GM12878 (cell line): ENCODE results near the gene CIB2. TPM values are rescaled to one million over a fixed set of nuclear protein-coding genes. Genes with fewer than 3 reads are reported as not detected.

Experiments used
- ATAC-seq: fragments of 200-7000 bp; cut with Tn5 transposase; 3 replicates; pipeline ENCODE4 v1.9.1; 2020; ENCODE audit warnings: mild to moderate bottlenecking, moderate library complexity
- BruUV-seq: library from RNA; stranded (reverse); fragments of 400-500 nt; replicated peaks from 2 replicates; lab custom pipeline; 2021; lab: Mats Ljungman, UMichigan
- CTCF ChIA-PET: fragments of 300-600 bp; sonication (Branson Sonifier 250); formaldehyde crosslinking; extraction: SDS; loops from one replicate; lab custom pipeline; 2021; ENCODE audit warnings: inconsistent platforms; lab: Yijun Ruan, JAX
- POLR2A ChIA-PET: fragments of 350-600 bp; formaldehyde crosslinking; extraction: SDS; loops from one replicate; lab custom pipeline; 2021; ENCODE audit warnings: inconsistent platforms; lab: Charles Lee
- RAD21 ChIA-PET: fragments of 300-600 bp; sonication (Branson Sonifier 250); formaldehyde crosslinking; loops from one replicate; lab custom pipeline; 2023; ENCODE audit warnings: antibody characterized with exemption; ENCODE audit not compliant: unreplicated experiment; lab: Charles Lee
- SMC1A ChIA-PET: fragments of 300-600 bp; sonication (Branson Sonifier 250); formaldehyde crosslinking; loops from one replicate; lab custom pipeline; 2023; ENCODE audit not compliant: unreplicated experiment, uncharacterized antibody; lab: Charles Lee
- DNase-seq: peaks from one replicate; pipeline ENCODE4 v3.0.0-alpha.2; 2011; ENCODE audit warnings: low read depth, low spot score
- FAIRE-seq: peaks from 3 replicates; lab custom pipeline; 2011; peaks lifted over from hg19 to GRCh38; lab: Jason Lieb, UNC
- H2AFZ ChIP-seq: 2 replicates; pipeline ENCODE4 v1.6.0; 2011; ENCODE audit warnings: low read depth, low read length, control low read depth; ENCODE audit not compliant: control insufficient read depth
- H3K27ac ChIP-seq: 2 replicates; pipeline ENCODE4 v1.5.1; 2011; ENCODE audit warnings: control low read depth; ENCODE audit not compliant: control insufficient read depth, insufficient read depth
- H3K27me3 ChIP-seq, 2 experiments: replicated peaks in 1 of 2; 2 replicates each; pipeline versions ENCODE4 v1.6.0 to v1.6.1; 2011; ENCODE audit warnings: low read length in 1 of 2; ENCODE audit not compliant: control insufficient read depth in 2 of 2, insufficient read depth in 2 of 2
- H3K36me3 ChIP-seq, 2 experiments: 2 replicates each; pipeline ENCODE4 v1.5.1; 2011; ENCODE audit warnings: low read length in 1 of 2; ENCODE audit not compliant: control insufficient read depth in 2 of 2, insufficient read depth in 2 of 2
- H3K4me1 ChIP-seq: 2 replicates; pipeline ENCODE4 v1.6.1; 2011; ENCODE audit warnings: mild to moderate bottlenecking, low read length, moderate library complexity, mixed read lengths; ENCODE audit not compliant: control insufficient read depth, insufficient read depth
- H3K4me2 ChIP-seq: 2 replicates; pipeline ENCODE4 v1.6.0; 2011; ENCODE audit warnings: control low read depth; ENCODE audit not compliant: control insufficient read depth, insufficient read depth
- H3K4me3 ChIP-seq: fragments of 200-600 bp; sonication (generic); 2 replicates; pipeline ENCODE4 v1.5.1; 2016
- H3K79me2 ChIP-seq: 2 replicates; pipeline ENCODE4 v1.6.0; 2011; ENCODE audit warnings: low read length; ENCODE audit not compliant: control insufficient read depth, insufficient read depth
- H3K9ac ChIP-seq: 2 replicates; pipeline ENCODE4 v1.8.0; 2011; ENCODE audit warnings: low read length, control low read depth, mixed read lengths; ENCODE audit not compliant: control insufficient read depth, insufficient read depth
- H3K9me3 ChIP-seq: replicated peaks from 3 replicates; pipeline ENCODE4 v1.5.1; 2011; ENCODE audit warnings: mild to moderate bottlenecking, low read length; ENCODE audit not compliant: control insufficient read depth, insufficient read depth
- H4K20me1 ChIP-seq: 2 replicates; pipeline ENCODE4 v1.6.0; 2011; ENCODE audit not compliant: control insufficient read depth, insufficient read depth
- BACH1 ChIP-seq: fragments of 450-650 bp; IDR thresholded peaks from 2 replicates; pipeline ENCODE4 v1.6.1; 2017; ENCODE audit warnings: mild to moderate bottlenecking, borderline replicate concordance
- CBX5 ChIP-seq: sonication (generic); IDR thresholded peaks from 2 replicates; pipeline ENCODE4 v1.6.1; 2016; ENCODE audit warnings: low read depth, moderate library complexity, mild to moderate bottlenecking, inconsistent platforms
- CEBPB ChIP-seq, 2 experiments: fragments of 150-350 bp in 1 of 2; IDR thresholded peaks; 2 replicates each; pipeline ENCODE4 v1.6.1; 2012 to 2014; ENCODE audit warnings: low read depth in 2 of 2, low read length in 2 of 2, borderline replicate concordance in 1 of 2, inconsistent platforms in 1 of 2
- CREB1 ChIP-seq: IDR thresholded peaks from 2 replicates; pipeline ENCODE4 v1.6.1; 2012; ENCODE audit warnings: low read depth, mild to moderate bottlenecking, inconsistent platforms
- HDGF ChIP-seq: fragments of 450-650 bp; IDR thresholded peaks from 2 replicates; pipeline ENCODE4 v1.6.1; 2016; ENCODE audit warnings: antibody characterized with exemption
- IKZF1 ChIP-seq: fragments of 450-650 bp; conservative IDR thresholded peaks from 2 replicates; pipeline ENCODE4 v1.6.1; 2017; ENCODE audit warnings: antibody characterized with exemption, mild to moderate bottlenecking
- KAT2A ChIP-seq: conservative IDR thresholded peaks from 2 replicates; pipeline ENCODE4 v1.6.1; 2011; ENCODE audit warnings: low read depth, low read length; ENCODE audit not compliant: control insufficient read depth
- MXI1 ChIP-seq: fragments of 150-350 bp; IDR thresholded peaks from 2 replicates; pipeline ENCODE4 v1.6.1; 2011; ENCODE audit warnings: low read depth, mild to moderate bottlenecking, inconsistent platforms, low read length, improper control_type of control experiment
- NFYA ChIP-seq: IDR thresholded peaks from 2 replicates; pipeline ENCODE4 v1.6.1; 2011; ENCODE audit warnings: low read depth, mild to moderate bottlenecking, low read length, improper control_type of control experiment, borderline replicate concordance
- NR2C2 ChIP-seq: IDR thresholded peaks from 2 replicates; pipeline ENCODE4 v1.6.1; 2011; ENCODE audit warnings: borderline replicate concordance, low read depth; ENCODE audit not compliant: control insufficient read depth, insufficient read length
- RUNX3 ChIP-seq: IDR thresholded peaks from 2 replicates; pipeline ENCODE4 v1.6.1; 2012; ENCODE audit warnings: low read length, inconsistent platforms
- SMARCA5 ChIP-seq: fragments of 450-650 bp; IDR thresholded peaks from 2 replicates; pipeline ENCODE4 v1.6.1; 2017; ENCODE audit warnings: mild to moderate bottlenecking
- TARDBP ChIP-seq: IDR thresholded peaks from 2 replicates; pipeline ENCODE4 v1.6.1; 2016; ENCODE audit warnings: borderline replicate concordance
- ZNF24 ChIP-seq: fragments of 450-650 bp; IDR thresholded peaks from 2 replicates; pipeline ENCODE4 v1.6.1; 2017; ENCODE audit warnings: antibody characterized with exemption, mild to moderate bottlenecking
- ZNF622 ChIP-seq: fragments of 450-650 bp; IDR thresholded peaks from 2 replicates; pipeline ENCODE4 v1.6.1; 2017; ENCODE audit warnings: mild to moderate bottlenecking, inconsistent platforms
- WGBS: methylation state at CpG from one replicate; pipeline ENCODE4 v1.1.6; 2016; ENCODE audit warnings: low lambda C conversion rate; ENCODE audit not compliant: insufficient replicate concordance, insufficient coverage; ENCODE audit errors: missing lambda C conversion rate; 5-methylcytosine and 5-hydroxymethylcytosine counted together
- in situ Hi-C: fragments of 300-500 bp; cut with MboI; formaldehyde crosslinking; loops from 9 replicates; pipeline ENCODE4 v1.14.3; 2018; ENCODE audit warnings: mixed read lengths
- intact Hi-C: fragments of 100-400 bp; cut with micrococcal nuclease; formaldehyde crosslinking; loops from one replicate; pipeline ENCODE4 v1.14.2; 2022; ENCODE audit not compliant: unreplicated experiment
- polyA plus RNA-seq, 11 experiments: library from polyadenylated mRNA; depleted of rRNA in 4 of 11; unstranded in 6 of 11; stranded (reverse) in 5 of 11; fragments of >200 nt; fragmentation: Nextera tagmentation in 4 of 11; fragmentation: Illumina TruSeq in 1 of 11; extraction: Ambion mirVana in 4 of 11; extraction: Trizol in 1 of 11; gene quantifications; 1 replicate in 1 of 11; 2 replicates in 10 of 11; pipeline versions ENCODE4 v1.2.1 to v1.2.3, GENCODE V29; 2011 to 2016; ENCODE audit warnings: inconsistent platforms in 2 of 11, missing spikeins in 2 of 11, low read depth in 1 of 11
- total RNA-seq, 4 experiments: library from RNA; depleted of rRNA in 3 of 4; stranded (reverse); fragments of >200 nt in 3 of 4; fragmentation: Illumina TruSeq in 1 of 4; extraction: Trizol in 1 of 4; gene quantifications; 2 replicates each; pipeline versions ENCODE4 v1.2.1 to v1.2.3, GENCODE V29; 2013 to 2021
- TF ChIP-seq, protein P1 (sequence below): fragments of 450-650 bp; formaldehyde crosslinking; IDR thresholded peaks from 2 replicates; pipeline ENCODE4 v1.5.0; 2022; ENCODE audit warnings: mild to moderate bottlenecking, missing genetic modification characterization
- TF ChIP-seq, protein P2 (sequence below): IDR thresholded peaks from 2 replicates; pipeline ENCODE4 v1.6.1; 2011; ENCODE audit warnings: mild to moderate bottlenecking, low read depth, low read length, moderate library complexity; ENCODE audit not compliant: insufficient replicate concordance
- TF ChIP-seq, protein P3 (sequence below): fragments of 150-350 bp; IDR thresholded peaks from 2 replicates; pipeline ENCODE4 v1.6.1; 2016; ENCODE audit warnings: low read depth, low read length

Gene CIB2
- total and polyA plus RNA-seq, 10 of the 15 experiments (the other 5 are each of a cell fraction or from before 2014, with no cell fraction given): 0.56 to 12.1 (median 7.1) TPM

- BruUV-seq: no TSS peak
- H2AFZ ChIP-seq: no peak overlapping the region
- no peaks in the 10 kb centered on the region for H3K27me3 ChIP-seq
- ChIA-PET CTCF (interaction anchor here (0.6 to 3.1 kb wide), 9 partner anchors 8 to 49 kb away, joined by 3 to 14 read pairs (median 4); partner anchors contain the start of gene CIB2), POLR2A (interaction anchor here (1.2 to 3.1 kb wide), 3 partner anchors 8 to 12 kb away, joined by 3 to 15 read pairs (median 4); no protein-coding TSS in a partner anchor), SMC1A (interaction anchor here (0.8 to 7.0 kb wide), 5 partner anchors 9 to 21 kb away, joined by 3 to 59 read pairs (median 18); no protein-coding TSS in a partner anchor), RAD21 (interaction anchor here (0.9 to 3.1 kb wide), 4 partner anchors 10 to 38 kb away, joined by 3 to 18 read pairs (median 8); no protein-coding TSS in a partner anchor)
- H3K4me1 ChIP-seq: no peaks in the 10 kb centered on the region
- in situ Hi-C loops (loop anchor here (25.0 kb wide), 1 partner anchor 830 kb away; no protein-coding TSS in a partner anchor), intact Hi-C loops (no loop called here)
- WGBS: 50% methylated on average over 2 of the region's 2 CpGs
- H4K20me1 ChIP-seq: no peaks in the 10 kb centered on the region
- no peak overlapping the region for H3K27ac ChIP-seq
- ATAC-seq: no peak
- peaks cover 11 to 36% of the 10 kb centered on the region in 2 experiments for H3K36me3 ChIP-seq
- H3K9ac ChIP-seq: no peak overlapping the region
- FAIRE-seq: no peak
- DNase-seq: no peak
- no peak overlapping the region for H3K4me3 ChIP-seq
- H3K79me2 ChIP-seq: peaks cover 32% of the 10 kb centered on the region
- H3K9me3 ChIP-seq: no peaks in the 10 kb centered on the region
- H3K4me2 ChIP-seq: no peak overlapping the region
- TF ChIP-seq TARDBP (no peak), NFYA (no peak), NR2C2 (no peak), HDGF (no peak), MXI1 (no peak), BACH1 (no peak), RUNX3 (no peak), CREB1 (no peak), KAT2A (no peak), IKZF1 (no peak), SMARCA5 (no peak), ZNF24 (no peak), CEBPB (IDR thresholded peaks at IDR 0.05; ENCODE audit: borderline replicate concordance in 1 of 2, low read depth in 2 of 2, low read length in 2 of 2) (no peak), CBX5 (no peak), ZNF622 (no peak)
- TF ChIP-seq, protein P1, sequence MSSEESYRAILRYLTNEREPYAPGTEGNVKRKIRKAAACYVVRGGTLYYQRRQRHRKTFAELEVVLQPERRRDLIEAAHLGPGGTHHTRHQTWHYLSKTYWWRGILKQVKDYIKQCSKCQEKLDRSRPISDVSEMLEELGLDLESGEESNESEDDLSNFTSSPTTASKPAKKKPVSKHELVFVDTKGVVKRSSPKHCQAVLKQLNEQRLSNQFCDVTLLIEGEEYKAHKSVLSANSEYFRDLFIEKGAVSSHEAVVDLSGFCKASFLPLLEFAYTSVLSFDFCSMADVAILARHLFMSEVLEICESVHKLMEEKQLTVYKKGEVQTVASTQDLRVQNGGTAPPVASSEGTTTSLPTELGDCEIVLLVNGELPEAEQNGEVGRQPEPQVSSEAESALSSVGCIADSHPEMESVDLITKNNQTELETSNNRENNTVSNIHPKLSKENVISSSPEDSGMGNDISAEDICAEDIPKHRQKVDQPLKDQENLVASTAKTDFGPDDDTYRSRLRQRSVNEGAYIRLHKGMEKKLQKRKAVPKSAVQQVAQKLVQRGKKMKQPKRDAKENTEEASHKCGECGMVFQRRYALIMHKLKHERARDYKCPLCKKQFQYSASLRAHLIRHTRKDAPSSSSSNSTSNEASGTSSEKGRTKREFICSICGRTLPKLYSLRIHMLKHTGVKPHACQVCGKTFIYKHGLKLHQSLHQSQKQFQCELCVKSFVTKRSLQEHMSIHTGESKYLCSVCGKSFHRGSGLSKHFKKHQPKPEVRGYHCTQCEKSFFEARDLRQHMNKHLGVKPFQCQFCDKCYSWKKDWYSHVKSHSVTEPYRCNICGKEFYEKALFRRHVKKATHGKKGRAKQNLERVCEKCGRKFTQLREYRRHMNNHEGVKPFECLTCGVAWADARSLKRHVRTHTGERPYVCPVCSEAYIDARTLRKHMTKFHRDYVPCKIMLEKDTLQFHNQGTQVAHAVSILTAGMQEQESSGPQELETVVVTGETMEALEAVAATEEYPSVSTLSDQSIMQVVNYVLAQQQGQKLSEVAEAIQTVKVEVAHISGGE: no peak
- TF ChIP-seq, protein P2, sequence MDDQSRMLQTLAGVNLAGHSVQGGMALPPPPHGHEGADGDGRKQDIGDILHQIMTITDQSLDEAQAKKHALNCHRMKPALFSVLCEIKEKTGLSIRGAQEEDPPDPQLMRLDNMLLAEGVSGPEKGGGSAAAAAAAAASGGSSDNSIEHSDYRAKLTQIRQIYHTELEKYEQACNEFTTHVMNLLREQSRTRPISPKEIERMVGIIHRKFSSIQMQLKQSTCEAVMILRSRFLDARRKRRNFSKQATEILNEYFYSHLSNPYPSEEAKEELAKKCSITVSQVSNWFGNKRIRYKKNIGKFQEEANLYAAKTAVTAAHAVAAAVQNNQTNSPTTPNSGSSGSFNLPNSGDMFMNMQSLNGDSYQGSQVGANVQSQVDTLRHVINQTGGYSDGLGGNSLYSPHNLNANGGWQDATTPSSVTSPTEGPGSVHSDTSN: no peak
- TF ChIP-seq, protein P3, sequence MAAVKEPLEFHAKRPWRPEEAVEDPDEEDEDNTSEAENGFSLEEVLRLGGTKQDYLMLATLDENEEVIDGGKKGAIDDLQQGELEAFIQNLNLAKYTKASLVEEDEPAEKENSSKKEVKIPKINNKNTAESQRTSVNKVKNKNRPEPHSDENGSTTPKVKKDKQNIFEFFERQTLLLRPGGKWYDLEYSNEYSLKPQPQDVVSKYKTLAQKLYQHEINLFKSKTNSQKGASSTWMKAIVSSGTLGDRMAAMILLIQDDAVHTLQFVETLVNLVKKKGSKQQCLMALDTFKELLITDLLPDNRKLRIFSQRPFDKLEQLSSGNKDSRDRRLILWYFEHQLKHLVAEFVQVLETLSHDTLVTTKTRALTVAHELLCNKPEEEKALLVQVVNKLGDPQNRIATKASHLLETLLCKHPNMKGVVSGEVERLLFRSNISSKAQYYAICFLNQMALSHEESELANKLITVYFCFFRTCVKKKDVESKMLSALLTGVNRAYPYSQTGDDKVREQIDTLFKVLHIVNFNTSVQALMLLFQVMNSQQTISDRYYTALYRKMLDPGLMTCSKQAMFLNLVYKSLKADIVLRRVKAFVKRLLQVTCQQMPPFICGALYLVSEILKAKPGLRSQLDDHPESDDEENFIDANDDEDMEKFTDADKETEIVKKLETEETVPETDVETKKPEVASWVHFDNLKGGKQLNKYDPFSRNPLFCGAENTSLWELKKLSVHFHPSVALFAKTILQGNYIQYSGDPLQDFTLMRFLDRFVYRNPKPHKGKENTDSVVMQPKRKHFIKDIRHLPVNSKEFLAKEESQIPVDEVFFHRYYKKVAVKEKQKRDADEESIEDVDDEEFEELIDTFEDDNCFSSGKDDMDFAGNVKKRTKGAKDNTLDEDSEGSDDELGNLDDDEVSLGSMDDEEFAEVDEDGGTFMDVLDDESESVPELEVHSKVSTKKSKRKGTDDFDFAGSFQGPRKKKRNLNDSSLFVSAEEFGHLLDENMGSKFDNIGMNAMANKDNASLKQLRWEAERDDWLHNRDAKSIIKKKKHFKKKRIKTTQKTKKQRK: no peak
These were observed 26.0 kb upstream of the CIB2 start for GRCh38 chr15:78157203-78157602.
